ENCODE results near the gene PPP5C.
"Not testable (repeated sequence)": the region's sequence is repeated elsewhere in the genome, so short reads cannot be mapped to it uniquely, and the experiment has no call there.

Gene PPP5C

GRCh38 chr19:46364359-46364758 is 17.5 kb downstream of the PPP5C start:
- no peak for DNase-seq (ENCODE audit: low read depth in 3 of 3, low spot score in 1 of 3)

- DNase-seq (ENCODE audit: low read depth in 3 of 3, low spot score in 1 of 3), result no peak
Observed at GRCh38 chr19:46365561-46365960, 18.7 kb downstream of the PPP5C start.

- DNase-seq (ENCODE audit: low read depth in 3 of 3, low spot score in 1 of 3), result no peak
Observed at GRCh38 chr19:46366620-46367292, 19.9 kb downstream of the PPP5C start.

- DNase-seq (ENCODE audit: low read depth in 3 of 3, low spot score in 1 of 3), result no peak
Observed at GRCh38 chr19:46367426-46367825, 20.5 kb downstream of the PPP5C start.

GRCh38 chr19:46368116-46368515 is 21.2 kb downstream of the PPP5C start:
- DNase-seq (ENCODE audit: low read depth in 3 of 3, low spot score in 1 of 3), result no peak

- DNase-seq (ENCODE audit: low read depth in 3 of 3, low spot score in 1 of 3), result no peak
Observed at GRCh38 chr19:46369817-46370216, 22.9 kb downstream of the PPP5C start.

GRCh38 chr19:46371371-46371901 is 24.5 kb downstream of the PPP5C start:
- no peak for DNase-seq (ENCODE audit: low read depth in 3 of 3, low spot score in 1 of 3)

- no peak for DNase-seq (ENCODE audit: low read depth in 3 of 3, low spot score in 1 of 3)
Observed at GRCh38 chr19:46372901-46373490, 26.1 kb downstream of the PPP5C start.

- DNase-seq (ENCODE audit: low read depth in 3 of 3, low spot score in 1 of 3), result no peak
Observed at GRCh38 chr19:46373491-46374359, 26.8 kb downstream of the PPP5C start.

- no peak for DNase-seq (ENCODE audit: low read depth in 3 of 3, low spot score in 1 of 3)
Observed at GRCh38 chr19:46374536-46375475, 27.9 kb downstream of the PPP5C start.

GRCh38 chr19:46375476-46376067 is 28.7 kb downstream of the PPP5C start:
- DNase-seq (ENCODE audit: low read depth in 3 of 3, low spot score in 1 of 3), result not testable (repeated sequence)

GRCh38 chr19:46376241-46377153 is 29.6 kb downstream of the PPP5C start:
- no peak for DNase-seq (ENCODE audit: low read depth in 3 of 3, low spot score in 1 of 3)

GRCh38 chr19:46378268-46378667 is 31.4 kb downstream of the PPP5C start:
- no peak for DNase-seq (ENCODE audit: low read depth in 3 of 3, low spot score in 1 of 3)

- no peak for DNase-seq (ENCODE audit: low read depth in 3 of 3, low spot score in 1 of 3)
Observed at GRCh38 chr19:46380690-46381089, 33.8 kb downstream of the PPP5C start.

GRCh38 chr19:46381346-46381745 is 34.5 kb downstream of the PPP5C start:
- no peak for DNase-seq (ENCODE audit: low read depth in 3 of 3, low spot score in 1 of 3)

GRCh38 chr19:46381756-46382345 is 35.0 kb downstream of the PPP5C start:
- DNase-seq (ENCODE audit: low read depth in 3 of 3, low spot score in 1 of 3), result no peak

- DNase-seq (ENCODE audit: low read depth in 3 of 3, low spot score in 1 of 3), result no peak
Observed at GRCh38 chr19:46383171-46383815, 36.4 kb downstream of the PPP5C start.

GRCh38 chr19:46383846-46384245 is 37.0 kb downstream of the PPP5C start:
- DNase-seq (ENCODE audit: low read depth in 3 of 3, low spot score in 1 of 3), result no peak

All from stimulated activated CD4-positive, alpha-beta T cell treated with anti-CD3 and anti-CD28 coated beads, TNF-alpha, amount 100 ng/mL, for 1 hour (primary cell).